Heart right ventricle (tissue), 16 donors: ENCODE measurements around the gene LMF2. TPM values are rescaled to one million over a fixed set of nuclear protein-coding genes. Genes with fewer than 3 reads are reported as not detected.

Experiments used
- ATAC-seq, 8 donors: fragments of 200-7000 bp; cut with Tn5 transposase; one replicate each; pipeline ENCODE4 v1.9.1; 2020; ENCODE audit warnings: mild to moderate bottlenecking in 8 of 8, moderate library complexity in 8 of 8, moderate number of reproducible peaks in 1 of 8
- DNase-seq, 2 donors: peaks; one replicate each; pipeline ENCODE4 v3.0.0-alpha.2; 2020
- H3K27ac ChIP-seq, 10 donors: fragments of 200-600 bp; sonication (generic) in 2 of 10; one replicate each; pipeline versions ENCODE4 v1.5.0 to v1.8.0; 2020 to 2022; ENCODE audit warnings: mild to moderate bottlenecking in 3 of 10
- H3K27me3 ChIP-seq, 7 donors: fragments of 200-600 bp; one replicate each; pipeline ENCODE4 v1.8.0; 2021 to 2022; ENCODE audit warnings: mild to moderate bottlenecking in 2 of 7
- H3K36me3 ChIP-seq, 9 donors: fragments of 200-600 bp; sonication (generic) in 1 of 9; one replicate each; pipeline versions ENCODE4 v1.5.0 to v1.8.0; 2020 to 2022; ENCODE audit warnings: mild to moderate bottlenecking in 2 of 9
- H3K4me1 ChIP-seq, 9 donors: fragments of 200-600 bp; sonication (generic) in 1 of 9; one replicate each; pipeline versions ENCODE4 v1.5.0 to v1.8.0; 2020 to 2022; ENCODE audit warnings: mild to moderate bottlenecking in 4 of 9
- H3K4me3 ChIP-seq, 10 donors: fragments of 200-600 bp; sonication (generic) in 2 of 10; one replicate each; pipeline versions ENCODE4 v1.5.0 to v1.8.0; 2020 to 2022; ENCODE audit warnings: mild to moderate bottlenecking in 7 of 10, moderate library complexity in 2 of 10
- H3K9me3 ChIP-seq, 11 donors: fragments of 200-600 bp in 10 of 11; sonication (generic) in 2 of 11; one replicate each; pipeline versions ENCODE4 v1.5.0 to v1.8.0; 2013 to 2022; ENCODE audit warnings: mild to moderate bottlenecking in 2 of 11, control low read depth in 1 of 11, moderate library complexity in 1 of 11
- WGBS, 2 donors: extraction: QIAGEN DNeasy Blood & Tissue Kit; methylation state at CpG; one replicate each; pipeline ENCODE4 v1.1.7; 2013; ENCODE audit warnings: inconsistent platforms in 1 of 2; 5-methylcytosine and 5-hydroxymethylcytosine counted together
- intact Hi-C, 10 donors: fragments of 100-400 bp; cut with DNase I; formaldehyde crosslinking; loops; one replicate each; pipeline versions ENCODE4 v1.11.1 to v1.14.2; 2022
- polyA plus RNA-seq, 2 donors: library from polyadenylated mRNA; stranded (reverse); fragments of 200-250 nt; gene quantifications; one replicate each; pipeline ENCODE4 v1.2.3, GENCODE V29; 2013
- total RNA-seq, 10 donors: library from RNA; stranded (reverse); fragmentation: NEBNext Ultra II Directional in 3 of 10; extraction: Animal tissue kit (Norgen Biotek cat#: 25700) in 3 of 10; gene quantifications; one replicate each; pipeline versions ENCODE4 v1.2.1 to v1.2.4, GENCODE V29; 2021 to 2023
- TF ChIP-seq, protein P1 (sequence below), 9 donors: fragments of 200-600 bp; sonication (generic) in 2 of 9; IDR thresholded peaks; one replicate each; pipeline versions ENCODE4 v1.5.0 to v1.8.0; 2021 to 2022; ENCODE audit warnings: antibody characterized with exemption in 9 of 9, mild to moderate bottlenecking in 5 of 9, moderate library complexity in 1 of 9
- donor health status: Arrhythmogenic right ventricular cardiomyopathy.
- donor health status: ischemic (EF 13 %, LVEDD 7.1; RV severe dilation, severe dysfunction).
- donor health status: healthy with polysubstance abuse.
- donor health status: DM: no; HTN: yes; CAD: no.
- donor health status: DM: no; HTN: no; CAD: no.
- donor health status: ischemic (EF 25% LVEDD 6.9; RV normal size, moderate dysfunction).
- donor health status: ischemic (EF 25% LVEDD 5.7; RV mildly dilated, moderate dysfunction).
- donor health status: healthy.
- donor health status: DM: yes; HTN: yes; CAD: no.
- donor health status: Ischemic cardiomyopathy.
- donor health status: ischemic (EF 35%, LVEDD 5.7; RV mildly dilated, moderate dysfunction).
- donor health status: nonischemic (EF 11% LVEDD 7.7; RV severe dilation, severe dysfunction).
- donor health status: DM: yes; HTN: yes; CAD: no.
- donor health status: PGD.
- donor health status: ischemic (EF 29% LVEDD 5.4; RV normal size, mild dysfunction).
- donor health status: nonischemic (EF 23%, LVEDD 6.1; RV moderate dilation, normal function).

LMF2 gene
- total and polyA plus RNA-seq, 12 donors: 18.8 to 42.5 (median 25.4) TPM

DNA sequence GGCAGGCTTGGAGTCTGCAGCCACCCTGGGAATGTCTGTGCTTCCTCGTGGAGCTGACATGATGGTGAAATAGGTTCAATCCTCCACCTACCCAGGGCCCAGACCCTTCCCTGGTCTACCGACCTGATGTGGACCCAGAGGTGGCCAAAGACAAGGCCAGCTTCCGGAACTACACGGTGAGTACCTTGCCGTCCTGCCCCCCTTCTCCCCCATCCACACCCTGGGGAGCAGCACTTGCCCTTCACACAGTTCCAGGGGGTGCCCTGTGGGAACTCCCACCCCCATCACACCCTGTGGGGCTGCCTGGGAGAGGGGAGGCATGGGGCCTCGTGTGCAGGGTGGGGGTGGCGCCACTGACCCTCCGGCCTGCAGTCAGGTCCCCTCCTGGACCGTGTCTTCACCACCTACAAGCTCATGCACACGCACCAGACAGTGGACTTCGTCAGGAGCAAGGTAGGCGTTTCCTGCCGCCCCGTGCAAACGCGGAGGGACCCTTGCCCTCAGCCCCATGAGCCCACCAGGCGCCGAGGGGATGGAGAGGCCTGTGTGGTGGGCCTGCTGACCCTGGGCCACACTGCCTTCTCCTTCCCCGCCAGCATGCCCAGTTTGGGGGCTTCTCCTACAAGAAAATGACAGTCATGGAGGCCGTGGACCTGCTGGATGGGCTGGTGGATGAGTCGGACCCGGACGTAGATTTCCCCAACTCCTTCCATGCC is 20.1 kb downstream of the LMF2 start:
- no peaks in the 10 kb centered on the region for H3K9me3 ChIP-seq
- no peak overlapping the region for H3K4me3 ChIP-seq
- intact Hi-C loops: no loop called here
- 78 to 80% methylated on average over 23 of the region's 23 CpGs for WGBS, 2 donors
- peak in 2 of 8 donors; percentile 9 to 12 for ATAC-seq
- peaks cover 5 to 46% (median 41%) of the 10 kb centered on the region in 7 donors for H3K27me3 ChIP-seq
- no peak for DNase-seq
- no peaks in the 10 kb centered on the region for H3K36me3 ChIP-seq
- H3K27ac ChIP-seq: no peak overlapping the region
- peaks cover 0 to 1% (median 0%) of the 10 kb centered on the region in 9 donors for H3K4me1 ChIP-seq
- TF ChIP-seq, protein P1, sequence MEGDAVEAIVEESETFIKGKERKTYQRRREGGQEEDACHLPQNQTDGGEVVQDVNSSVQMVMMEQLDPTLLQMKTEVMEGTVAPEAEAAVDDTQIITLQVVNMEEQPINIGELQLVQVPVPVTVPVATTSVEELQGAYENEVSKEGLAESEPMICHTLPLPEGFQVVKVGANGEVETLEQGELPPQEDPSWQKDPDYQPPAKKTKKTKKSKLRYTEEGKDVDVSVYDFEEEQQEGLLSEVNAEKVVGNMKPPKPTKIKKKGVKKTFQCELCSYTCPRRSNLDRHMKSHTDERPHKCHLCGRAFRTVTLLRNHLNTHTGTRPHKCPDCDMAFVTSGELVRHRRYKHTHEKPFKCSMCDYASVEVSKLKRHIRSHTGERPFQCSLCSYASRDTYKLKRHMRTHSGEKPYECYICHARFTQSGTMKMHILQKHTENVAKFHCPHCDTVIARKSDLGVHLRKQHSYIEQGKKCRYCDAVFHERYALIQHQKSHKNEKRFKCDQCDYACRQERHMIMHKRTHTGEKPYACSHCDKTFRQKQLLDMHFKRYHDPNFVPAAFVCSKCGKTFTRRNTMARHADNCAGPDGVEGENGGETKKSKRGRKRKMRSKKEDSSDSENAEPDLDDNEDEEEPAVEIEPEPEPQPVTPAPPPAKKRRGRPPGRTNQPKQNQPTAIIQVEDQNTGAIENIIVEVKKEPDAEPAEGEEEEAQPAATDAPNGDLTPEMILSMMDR (IDR thresholded peaks at IDR 0.05): no peak

DNA sequence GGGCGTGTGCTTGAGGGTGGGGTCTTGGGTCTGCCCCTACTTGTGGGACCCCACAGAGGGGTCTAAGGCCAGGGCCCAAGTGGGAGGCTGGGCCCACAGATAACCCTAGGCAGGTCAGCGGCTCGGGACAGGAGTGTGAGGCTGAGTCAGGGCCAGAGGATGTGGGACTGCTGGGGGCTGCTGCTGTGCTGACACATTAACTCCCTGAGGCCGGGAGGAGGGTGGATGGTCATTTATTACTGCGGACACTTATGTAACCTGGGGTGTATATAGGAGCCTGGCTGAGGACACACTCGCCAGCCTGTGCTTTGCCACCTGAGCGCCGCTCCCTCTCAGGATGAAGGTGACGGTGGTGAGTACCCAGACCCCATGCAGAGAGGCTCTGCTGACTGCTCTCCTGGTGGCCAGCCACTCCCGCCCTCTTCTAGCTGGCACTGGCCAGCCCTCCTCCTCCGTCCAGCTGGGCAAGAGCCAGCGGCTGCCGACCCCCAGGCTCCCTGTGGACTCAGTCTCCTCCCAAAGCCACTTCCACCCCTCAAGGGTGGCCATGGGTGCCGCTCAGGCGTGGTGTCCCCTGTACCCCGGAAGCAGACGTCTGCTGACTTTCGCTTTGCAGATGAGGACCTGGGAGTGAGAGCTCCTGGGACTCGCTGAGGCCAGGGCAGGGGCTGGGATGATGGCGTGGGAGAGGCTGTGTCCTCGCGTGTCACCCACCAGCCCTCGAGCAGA is 20.8 kb downstream of the LMF2 start, which contains the start of gene MIOX:
Gene MIOX, plus strand, starts transcription at position 299 of the 729 bp plus-strand sequence. Its CDS starts 39 bp downstream, at position 338.
- Histone ChIP-seq H3K27ac (no peak within 1 kb of the TSS), H3K4me3 (no peak within 1 kb of the TSS), H3K9me3 (no peaks in the 10 kb centered on the region), H3K4me1 (peaks cover 0 to 9% (median 6%) of the 10 kb centered on the region in 9 donors), H3K27me3 (peaks cover 12 to 53% (median 48%) of the 10 kb centered on the region in 7 donors), H3K36me3 (no peaks in the 10 kb centered on the region)
- TF ChIP-seq, protein P1 (IDR thresholded peaks at IDR 0.05): no peak
- WGBS, 2 donors: 62 to 65% methylated on average over 23 of the region's 23 CpGs
- intact Hi-C loops: no loop called here
- ATAC-seq (no peak), DNase-seq (no peak)

DNA sequence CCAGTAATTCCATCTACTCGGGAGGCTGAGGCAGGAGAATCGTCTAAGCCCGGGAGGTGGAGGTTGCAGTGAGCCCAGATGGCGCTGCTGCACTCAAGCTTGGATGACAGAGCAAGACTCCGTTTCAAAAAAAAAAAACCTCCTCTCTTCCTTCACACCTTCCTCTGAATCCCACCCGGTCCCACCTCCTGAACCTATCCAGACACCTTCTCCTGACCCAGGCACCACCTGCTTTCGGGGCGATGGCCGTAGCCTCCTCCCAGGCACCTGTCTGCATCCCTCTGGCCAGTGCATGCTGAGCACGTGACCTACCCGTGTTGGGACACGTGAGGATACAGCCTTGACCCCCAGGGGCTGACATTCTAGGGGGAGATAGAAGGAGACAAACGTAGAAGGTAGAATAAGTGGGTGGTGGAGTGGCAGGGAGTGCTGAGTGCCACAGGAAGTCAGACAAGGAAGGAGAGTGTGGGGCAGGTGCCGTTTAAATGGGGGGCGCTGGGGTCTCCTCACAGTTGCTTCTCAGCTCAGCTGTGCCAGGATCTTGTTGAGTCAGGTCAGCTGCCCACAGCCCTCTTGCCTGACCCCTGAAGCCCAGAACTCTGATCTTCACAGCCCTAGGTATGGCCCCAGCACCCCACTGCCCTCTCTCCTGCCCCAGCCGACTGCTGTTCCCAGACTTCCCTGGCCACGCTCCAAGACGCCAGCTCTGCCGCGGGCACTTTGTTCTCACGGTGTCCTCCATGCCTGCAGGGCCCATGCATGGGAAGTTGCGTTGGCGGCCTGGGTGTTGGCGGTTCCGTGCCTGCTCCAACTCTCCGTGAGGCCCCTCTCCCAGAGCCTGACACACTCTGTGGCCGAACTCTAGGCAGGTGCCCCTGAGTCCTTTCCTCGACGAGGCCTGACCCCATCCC is 22.0 kb downstream of the LMF2 start:
- H3K27ac ChIP-seq: no peak overlapping the region
- TF ChIP-seq, protein P1 (IDR thresholded peaks at IDR 0.05): no peak
- peaks cover 0 to 16% (median 11%) of the 10 kb centered on the region in 9 donors for H3K4me1 ChIP-seq
- peaks cover 23 to 66% (median 61%) of the 10 kb centered on the region in 7 donors for H3K27me3 ChIP-seq
- DNase-seq (no peak), ATAC-seq (peak in 3 of 8 donors; percentile 5 to 38 (median 32))
- H3K9me3 ChIP-seq: no peaks in the 10 kb centered on the region
- H3K4me3 ChIP-seq: no peak overlapping the region
- intact Hi-C loops: no loop called here
- WGBS, 2 donors: 60 to 66% methylated on average over 29 of the region's 29 CpGs
- no peaks in the 10 kb centered on the region for H3K36me3 ChIP-seq
